NCI-H446 (cell line): Measurements from ENCODE around the gene PDZD2.

Experiments used
- DNase-seq, 2 experiments: peaks; one replicate each; lab custom pipeline; 2025; lab: John Stamatoyannopoulos, UW

Gene PDZD2

DNA sequence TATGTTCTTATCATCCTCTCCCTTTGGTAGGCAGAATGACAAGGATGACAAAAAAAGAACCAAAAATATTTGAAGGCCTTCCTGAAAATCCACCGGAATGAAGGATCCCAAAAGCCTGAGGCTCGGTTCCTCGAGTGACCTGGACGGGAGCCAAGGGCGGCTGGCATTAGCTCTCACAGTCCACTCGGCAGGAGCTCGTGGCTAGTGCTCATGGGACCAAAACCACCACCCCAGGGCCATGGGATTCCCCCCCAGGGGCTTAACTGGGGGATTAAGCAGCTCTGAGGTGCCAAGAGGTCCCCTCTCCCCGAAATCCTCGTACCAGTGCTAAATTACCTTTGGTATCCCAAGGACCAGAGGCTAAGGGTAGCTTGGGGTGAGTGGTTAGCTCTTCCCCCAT is 586 bp upstream of the PDZD2 start:
- DNase-seq = peak in 1 of 2 experiments; percentile 11

DNA sequence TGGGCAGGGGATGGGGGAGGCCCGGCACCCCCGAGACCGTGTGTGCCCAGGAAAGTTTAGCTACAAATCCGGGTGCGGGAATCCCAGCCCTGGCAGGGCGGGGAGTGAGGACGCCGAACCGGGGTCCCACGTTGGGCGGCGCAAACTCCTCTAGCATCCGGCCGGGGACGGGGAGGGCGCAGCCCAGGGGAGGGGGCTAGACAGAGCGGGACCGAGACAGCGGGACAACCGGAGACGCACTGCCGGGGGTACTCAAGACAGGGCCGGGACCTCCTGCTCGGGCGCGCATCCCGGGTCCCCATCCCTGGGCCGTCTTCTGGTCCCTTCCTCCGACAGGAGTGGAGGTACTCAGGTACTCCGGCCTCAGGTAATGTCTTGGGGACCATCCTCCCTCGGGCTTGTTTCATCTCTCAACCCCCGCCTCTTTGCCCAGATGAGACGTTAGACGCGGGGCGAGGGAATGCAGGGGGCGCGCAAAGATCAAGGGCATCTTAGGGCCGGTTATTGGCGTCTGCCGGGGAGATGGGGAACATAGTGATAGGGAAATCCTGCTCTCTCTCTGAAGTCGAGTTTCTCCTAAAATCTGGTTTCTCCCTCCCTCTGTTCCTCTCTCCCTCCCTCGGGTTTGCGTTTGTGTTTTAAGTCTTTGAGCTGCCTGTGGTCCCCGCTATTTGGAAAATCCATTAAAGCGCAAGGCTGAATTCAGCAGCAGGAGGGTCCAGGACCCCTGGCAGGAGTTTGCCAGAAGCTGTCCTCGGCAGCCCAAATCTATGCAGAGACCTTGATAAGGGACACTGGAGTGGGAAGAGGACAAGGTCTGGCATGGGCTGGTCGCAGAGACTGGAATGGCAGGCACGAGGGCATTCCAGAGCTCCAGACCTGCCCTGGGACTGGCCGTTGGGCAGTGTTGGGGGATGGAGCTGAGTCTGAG is 815 bp downstream of the PDZD2 start:
- no peak for DNase-seq

DNA sequence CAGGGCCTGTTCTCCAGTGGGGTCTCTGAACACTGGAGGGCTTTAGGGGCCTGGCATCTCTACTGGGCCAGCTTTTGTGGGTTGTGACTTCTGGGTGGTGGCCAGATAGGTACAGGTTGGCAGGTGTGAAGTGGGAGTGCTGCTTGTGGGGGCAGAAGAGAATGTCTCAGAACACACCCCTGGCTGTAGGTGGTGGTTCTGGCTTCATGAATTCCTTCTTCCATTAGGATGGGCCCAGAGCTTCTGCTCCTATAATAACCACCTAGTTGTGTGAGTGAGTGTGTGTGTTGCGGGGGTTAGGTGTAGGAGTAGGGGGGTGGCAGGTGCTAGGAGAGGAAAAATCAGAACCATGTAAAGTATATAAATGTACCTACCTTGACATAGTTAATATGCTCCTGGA is 1.6 kb downstream of the PDZD2 start:
- no peak for DNase-seq

DNA sequence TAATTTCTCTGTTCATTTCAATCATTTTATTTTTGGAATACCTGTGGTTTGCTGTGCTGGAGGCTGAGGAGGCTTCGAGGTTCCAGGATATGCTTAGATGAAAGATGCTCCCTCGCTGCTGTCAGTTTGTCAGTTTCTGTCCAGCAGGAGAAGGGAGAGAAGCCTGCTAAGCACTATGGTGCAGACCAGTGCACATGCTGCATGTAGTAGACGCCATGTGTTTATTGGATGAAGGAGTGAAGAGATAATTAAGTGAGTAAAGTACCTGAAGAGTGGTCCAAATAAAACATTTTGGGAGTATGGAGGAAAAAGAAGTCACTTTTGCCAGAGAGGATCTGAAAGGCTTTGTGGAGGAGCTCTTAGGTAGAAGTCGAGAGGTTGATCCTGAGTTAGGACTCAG is 2.1 kb downstream of the PDZD2 start:
- no peak for DNase-seq

- no peak for DNase-seq
These were observed 2.6 kb downstream of the PDZD2 start for GRCh38 chr5:31641575-31641974.

DNA sequence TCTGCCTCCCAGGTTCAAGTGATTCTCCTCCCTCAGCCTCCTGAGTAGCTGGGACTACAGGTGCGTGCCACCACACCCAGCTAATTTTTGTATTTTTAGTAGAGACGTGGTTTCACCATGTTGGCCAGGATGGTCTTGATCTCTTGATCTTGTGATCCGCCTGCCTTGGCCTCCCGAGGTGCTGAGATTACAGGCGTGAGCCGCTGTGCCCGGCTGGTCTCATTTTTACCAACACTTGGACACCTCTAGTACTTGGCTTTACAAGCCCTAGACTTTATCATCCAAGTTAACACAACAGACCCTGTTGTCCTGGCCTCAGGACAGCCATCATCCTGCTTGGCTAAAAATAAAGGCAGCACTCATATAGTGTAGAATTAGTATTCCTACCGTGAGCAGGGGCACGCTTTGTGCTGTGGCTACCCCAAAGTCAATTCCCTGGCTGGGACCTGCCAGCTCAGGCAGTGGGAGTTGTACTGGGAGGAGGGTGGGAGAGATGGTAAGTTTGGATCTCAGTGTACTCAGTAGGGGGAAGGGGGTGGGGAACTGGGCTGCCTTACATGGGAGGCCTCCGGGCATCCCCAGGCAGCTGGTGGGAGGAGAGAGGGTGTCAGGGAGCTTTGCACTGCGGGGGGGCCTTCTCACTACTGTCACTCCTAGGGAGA is 6.6 kb downstream of the PDZD2 start:
- DNase-seq = no peak

GRCh38 chr5:31648326-31648725 is 9.4 kb downstream of the PDZD2 start:
- DNase-seq = no peak

- no peak for DNase-seq
These were observed 12.3 kb downstream of the PDZD2 start for GRCh38 chr5:31651241-31651640.

DNA sequence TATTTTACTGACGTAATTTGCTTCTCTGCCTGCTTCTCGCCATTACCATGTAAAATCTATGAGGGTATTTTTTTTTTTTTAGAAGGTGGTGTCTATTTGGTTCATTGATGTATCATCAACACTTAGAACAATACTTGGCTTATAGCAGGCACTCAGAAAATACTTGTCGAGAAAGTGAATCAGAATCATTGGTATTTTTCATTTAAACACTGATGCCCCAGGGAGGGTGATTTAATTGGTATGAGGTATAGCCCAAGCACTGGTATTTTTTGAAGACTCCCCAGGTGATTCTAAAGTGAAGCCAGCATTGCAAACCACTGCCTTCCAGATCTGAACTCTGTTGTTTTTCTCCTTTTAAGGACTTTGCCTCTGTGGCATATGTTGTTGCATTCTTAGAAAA is 16.6 kb downstream of the PDZD2 start:
- no peak for DNase-seq

DNA sequence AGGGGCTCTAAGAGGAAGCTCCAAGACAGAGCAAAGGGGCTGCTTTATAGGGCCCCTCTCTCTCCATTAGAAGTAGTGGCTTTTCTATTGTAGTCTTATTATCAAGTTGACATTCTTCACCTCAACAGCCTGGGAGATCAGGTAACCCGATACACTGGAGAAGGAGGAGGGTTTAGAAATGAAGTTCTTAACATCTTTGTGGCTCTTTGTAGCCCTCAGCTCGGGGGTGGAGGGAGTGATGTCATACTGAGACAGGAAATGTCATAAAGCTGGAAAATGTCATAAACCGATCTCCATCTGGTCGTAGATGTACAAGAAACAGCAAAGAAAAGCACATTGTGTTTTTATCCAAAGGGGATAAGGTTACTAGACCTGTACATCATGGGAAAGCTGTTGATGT is 17.9 kb downstream of the PDZD2 start:
- DNase-seq = no peak

DNA sequence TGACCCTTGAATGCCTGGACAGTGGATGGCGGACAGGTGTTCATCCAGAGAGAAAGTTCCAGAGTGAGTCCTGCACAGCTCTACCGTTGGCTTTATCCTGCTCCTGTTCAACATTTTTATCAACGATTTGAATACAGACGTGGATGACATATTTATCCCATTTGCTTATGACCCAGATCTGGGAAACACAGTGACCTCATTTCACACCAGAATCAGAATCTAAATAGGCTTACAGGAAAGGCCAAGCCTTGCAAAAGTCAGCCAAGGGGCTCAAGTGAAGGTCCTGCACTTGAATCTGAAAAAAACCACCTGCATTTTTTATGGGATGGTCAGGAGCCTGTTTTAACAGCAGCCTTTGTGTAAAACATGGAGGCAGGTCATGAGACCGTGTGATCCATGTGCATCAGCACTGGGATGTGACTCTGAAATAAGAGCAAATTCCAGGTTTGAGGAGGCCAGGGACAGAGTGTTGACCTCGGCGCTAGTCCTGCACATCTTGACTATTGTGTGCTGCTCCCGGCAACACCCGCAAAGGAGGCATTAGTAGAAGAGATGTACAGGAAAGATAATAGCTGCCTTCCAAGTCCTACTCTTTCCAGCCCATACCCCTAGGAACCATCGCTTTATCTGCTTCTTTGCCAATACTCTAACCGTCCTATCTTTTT is 18.5 kb downstream of the PDZD2 start:
- DNase-seq = no peak

DNA sequence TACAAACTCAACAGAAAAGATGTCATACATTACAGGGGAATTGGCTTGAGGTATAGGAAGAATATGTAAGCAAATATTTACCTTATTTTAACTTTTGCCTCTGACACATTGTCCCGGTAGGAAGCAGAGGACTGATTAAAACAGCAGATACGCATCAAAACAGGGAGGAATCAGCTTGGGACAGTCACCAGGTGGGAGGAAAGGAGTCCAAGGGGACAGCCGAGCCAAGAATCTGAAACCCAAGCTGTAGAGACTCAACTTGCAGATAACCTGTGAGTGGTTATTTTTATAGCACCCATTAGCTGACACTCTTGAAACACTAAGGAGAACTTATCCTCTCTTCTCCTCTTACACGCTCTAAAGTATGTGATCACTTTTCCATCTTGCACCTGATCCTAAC is 22.3 kb downstream of the PDZD2 start:
- no peak for DNase-seq

- no peak for DNase-seq
These were observed 24.6 kb downstream of the PDZD2 start for GRCh38 chr5:31663519-31663918.

DNA sequence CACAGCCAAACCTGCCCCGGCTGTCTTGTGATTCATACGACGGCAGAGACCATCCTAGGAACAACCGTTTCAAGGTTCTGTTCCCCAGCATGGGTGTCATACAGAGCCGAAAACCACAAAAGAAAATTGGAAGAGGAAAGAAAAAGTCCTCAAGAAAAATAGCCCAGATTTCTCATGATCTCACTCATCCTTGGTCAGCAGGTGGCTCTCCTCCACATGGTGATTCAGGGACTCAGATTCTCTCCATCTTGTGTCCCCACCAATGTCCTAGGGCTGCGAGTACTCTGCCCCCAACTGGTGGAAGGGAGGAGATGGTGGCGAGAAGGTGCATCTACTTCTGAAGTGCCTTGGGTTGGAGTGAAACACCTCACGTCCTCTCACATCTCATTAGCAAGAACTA is 25.6 kb downstream of the PDZD2 start:
- peak in 1 of 2 experiments; percentile 25 for DNase-seq

DNA sequence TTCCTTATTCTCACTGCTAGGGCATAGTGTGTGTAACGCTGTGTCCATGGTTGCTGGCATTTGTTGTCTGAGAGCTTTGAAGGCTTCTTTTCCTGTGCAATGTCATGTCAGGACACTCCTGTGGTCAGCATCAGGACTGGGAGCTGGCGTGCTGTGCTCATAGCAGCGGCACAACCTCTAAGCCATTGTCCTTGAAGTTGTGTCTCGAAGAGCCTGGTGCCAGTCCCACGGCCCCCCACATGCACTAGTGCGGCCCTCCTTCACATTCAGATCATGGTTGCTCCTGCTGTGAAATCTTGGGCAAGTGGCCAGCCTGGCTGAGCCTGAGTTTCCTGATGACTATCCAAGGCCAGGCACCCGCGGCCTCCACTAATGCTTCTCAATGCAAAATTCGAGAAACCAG is 32.4 kb downstream of the PDZD2 start:
- DNase-seq = peak in 1 of 2 experiments; percentile 7

- DNase-seq = no peak
These were observed 35.5 kb downstream of the PDZD2 start for GRCh38 chr5:31674371-31674951.

DNA sequence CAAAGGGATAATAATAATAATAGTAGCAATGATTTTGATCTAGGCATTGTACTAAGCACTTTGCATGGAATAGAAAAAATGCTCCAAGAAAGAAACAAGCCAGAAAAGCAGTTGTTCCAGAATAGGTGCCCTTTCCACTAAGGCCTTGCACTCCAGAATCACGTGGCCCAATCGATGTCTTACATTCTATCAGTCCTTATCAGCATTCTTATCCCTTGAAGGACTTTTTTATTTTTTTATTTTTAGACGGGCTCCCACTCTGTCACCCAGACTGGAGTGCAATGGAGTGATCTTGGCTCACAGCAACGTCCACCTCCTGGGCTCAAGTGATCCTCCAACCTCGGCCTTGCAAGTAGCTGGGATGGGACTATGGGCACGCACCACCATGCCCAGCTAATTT is 36.5 kb downstream of the PDZD2 start:
- no peak for DNase-seq

- DNase-seq = no peak
These were observed 39.2 kb downstream of the PDZD2 start for GRCh38 chr5:31678180-31678579.

DNA sequence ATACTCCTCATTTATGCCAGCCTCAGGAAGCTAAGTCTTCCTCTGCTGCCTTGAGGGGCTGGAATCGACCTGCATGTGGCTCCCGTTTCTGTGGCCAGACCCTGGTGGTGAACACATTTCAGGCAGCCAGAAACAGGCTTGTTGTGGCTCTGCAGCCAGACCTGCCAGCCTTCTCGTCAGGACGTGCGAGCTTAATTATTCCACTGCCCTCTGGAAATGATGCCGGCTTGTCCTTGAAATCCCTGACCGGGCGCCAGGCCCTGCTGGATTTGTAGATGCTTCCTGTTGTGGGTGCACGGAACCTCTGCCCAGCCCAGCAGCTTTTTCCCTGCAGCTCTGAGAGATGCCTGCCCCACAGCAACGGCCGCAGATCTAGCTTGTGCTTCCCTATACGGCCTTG is 41.6 kb downstream of the PDZD2 start:
- DNase-seq = no peak

DNA sequence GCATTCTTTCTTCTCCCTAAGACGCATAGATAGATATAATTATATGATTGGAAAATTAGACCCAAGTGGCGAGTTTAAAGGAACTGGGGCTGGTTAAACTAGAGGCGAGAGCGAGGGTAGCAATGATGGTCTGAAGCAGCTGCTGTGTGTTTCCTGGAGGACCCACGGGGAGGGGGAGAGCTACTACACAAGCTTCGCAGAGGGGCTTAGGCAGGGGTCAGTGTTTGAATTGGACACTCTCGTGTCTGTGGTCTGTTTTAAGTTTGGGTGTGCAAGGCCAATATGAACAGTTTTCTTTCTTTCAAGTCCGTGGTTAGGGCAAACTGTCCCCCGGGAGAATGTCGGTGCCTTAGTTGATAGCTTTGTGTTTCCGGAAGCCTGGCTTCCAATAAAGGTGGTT is 43.1 kb downstream of the PDZD2 start:
- DNase-seq = no peak

DNA sequence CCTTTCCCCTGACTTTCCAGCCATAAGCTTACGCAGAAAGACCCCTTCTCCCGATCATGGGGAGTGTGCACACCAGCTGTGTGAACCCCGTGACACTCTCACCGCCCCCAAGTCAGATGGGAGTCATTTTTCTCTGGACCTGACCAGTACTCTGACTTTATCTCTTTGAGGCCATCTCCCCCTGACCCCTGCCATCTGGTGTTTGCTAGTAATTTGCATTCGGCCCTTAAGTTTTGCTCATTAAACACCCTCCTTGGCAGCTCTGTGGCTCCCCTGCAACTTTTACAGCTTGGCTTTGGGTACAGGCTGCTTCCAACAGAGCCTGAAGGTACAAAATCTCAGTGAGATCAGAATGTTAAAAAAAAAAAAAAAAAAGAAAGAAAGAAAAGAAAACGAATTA is 43.9 kb downstream of the PDZD2 start:
- no peak for DNase-seq

GRCh38 chr5:31688515-31689092 is 49.7 kb downstream of the PDZD2 start:
- no peak for DNase-seq
